Measurements from ENCODE around the gene SPG21.

Gene SPG21

DNA sequence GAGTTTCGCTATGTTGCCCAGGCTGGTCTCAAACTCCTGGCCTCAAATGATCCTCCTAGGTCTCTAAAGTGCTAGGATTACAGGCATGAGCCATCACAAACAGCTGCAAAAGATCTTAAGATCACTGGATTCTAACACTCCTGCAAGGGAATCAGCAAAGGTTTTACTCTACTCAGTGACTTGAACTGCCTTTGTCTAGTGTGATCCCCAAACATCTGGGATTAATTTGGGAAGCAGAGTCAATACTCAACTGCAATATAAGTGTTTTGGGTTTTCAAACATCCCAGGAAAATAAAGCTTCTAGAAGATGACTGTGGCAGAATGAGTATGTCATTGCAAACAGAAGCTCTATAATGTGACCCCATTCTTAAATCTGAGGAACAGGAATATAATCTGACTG is 7.2 kb downstream of the SPG21 start:
- no peak overlapping the region for H3K4me3 ChIP-seq (ENCODE audit: low read depth, low read length)
- DNase-seq (ENCODE audit: low read depth) = no peak
- in situ Hi-C loops (cut with HindIII; ENCODE audit: low sequenced_read_pairs) = no loop called here
- TF ChIP-seq, protein P1, sequence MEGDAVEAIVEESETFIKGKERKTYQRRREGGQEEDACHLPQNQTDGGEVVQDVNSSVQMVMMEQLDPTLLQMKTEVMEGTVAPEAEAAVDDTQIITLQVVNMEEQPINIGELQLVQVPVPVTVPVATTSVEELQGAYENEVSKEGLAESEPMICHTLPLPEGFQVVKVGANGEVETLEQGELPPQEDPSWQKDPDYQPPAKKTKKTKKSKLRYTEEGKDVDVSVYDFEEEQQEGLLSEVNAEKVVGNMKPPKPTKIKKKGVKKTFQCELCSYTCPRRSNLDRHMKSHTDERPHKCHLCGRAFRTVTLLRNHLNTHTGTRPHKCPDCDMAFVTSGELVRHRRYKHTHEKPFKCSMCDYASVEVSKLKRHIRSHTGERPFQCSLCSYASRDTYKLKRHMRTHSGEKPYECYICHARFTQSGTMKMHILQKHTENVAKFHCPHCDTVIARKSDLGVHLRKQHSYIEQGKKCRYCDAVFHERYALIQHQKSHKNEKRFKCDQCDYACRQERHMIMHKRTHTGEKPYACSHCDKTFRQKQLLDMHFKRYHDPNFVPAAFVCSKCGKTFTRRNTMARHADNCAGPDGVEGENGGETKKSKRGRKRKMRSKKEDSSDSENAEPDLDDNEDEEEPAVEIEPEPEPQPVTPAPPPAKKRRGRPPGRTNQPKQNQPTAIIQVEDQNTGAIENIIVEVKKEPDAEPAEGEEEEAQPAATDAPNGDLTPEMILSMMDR (IDR thresholded peaks at IDR 0.05; ENCODE audit: low read depth, low read length, missing control alignments) = no peak

DNA sequence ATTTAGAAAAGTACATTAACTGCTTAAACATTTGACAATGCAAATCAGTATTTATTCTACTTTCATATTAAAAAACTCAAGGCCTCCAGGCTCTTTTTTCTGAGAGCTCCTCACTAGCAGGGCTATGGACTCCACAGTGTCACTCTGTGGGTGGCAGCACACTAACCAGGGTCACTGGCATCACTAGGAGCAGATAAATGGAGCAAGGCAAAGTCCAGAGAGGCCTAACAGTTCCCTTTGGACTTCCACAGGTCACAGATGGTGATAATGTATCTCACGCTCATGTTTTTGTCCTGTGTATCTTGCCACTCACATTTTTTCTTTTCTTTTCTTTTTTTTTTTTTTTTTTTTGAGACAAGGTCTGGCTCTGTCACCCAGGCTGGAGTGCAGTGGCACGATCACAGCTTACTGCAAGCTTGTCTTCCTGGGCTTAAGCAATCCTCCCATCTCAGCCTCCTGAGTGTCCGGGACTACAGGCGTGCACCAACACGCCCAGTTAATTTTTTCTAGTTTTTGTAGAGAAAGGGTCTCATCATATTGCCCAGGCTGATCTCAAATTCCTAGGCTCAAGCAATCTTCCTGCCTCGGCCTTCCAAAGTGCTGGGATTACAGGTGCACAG is 7.8 kb downstream of the SPG21 start:
- TF ChIP-seq, protein P1 (IDR thresholded peaks at IDR 0.05; ENCODE audit: low read depth, low read length, missing control alignments) = no peak
- no peak for DNase-seq (ENCODE audit: low read depth)
- in situ Hi-C loops (cut with HindIII; ENCODE audit: low sequenced_read_pairs) = no loop called here
- H3K4me3 ChIP-seq (ENCODE audit: low read depth, low read length) = no peak overlapping the region

GRCh38 chr15:64979252-64979710 is 10.4 kb downstream of the SPG21 start:
- TF ChIP-seq, protein P1 (IDR thresholded peaks at IDR 0.05; ENCODE audit: low read depth, low read length, missing control alignments) = no peak
- H3K4me3 ChIP-seq (ENCODE audit: low read depth, low read length) = no peak overlapping the region
- no peak for DNase-seq (ENCODE audit: low read depth)
- in situ Hi-C loops (cut with HindIII; ENCODE audit: low sequenced_read_pairs) = no loop called here

- DNase-seq (ENCODE audit: low read depth) = no peak
These were observed 14.3 kb downstream of the SPG21 start for GRCh38 chr15:64975390-64975789.

DNA sequence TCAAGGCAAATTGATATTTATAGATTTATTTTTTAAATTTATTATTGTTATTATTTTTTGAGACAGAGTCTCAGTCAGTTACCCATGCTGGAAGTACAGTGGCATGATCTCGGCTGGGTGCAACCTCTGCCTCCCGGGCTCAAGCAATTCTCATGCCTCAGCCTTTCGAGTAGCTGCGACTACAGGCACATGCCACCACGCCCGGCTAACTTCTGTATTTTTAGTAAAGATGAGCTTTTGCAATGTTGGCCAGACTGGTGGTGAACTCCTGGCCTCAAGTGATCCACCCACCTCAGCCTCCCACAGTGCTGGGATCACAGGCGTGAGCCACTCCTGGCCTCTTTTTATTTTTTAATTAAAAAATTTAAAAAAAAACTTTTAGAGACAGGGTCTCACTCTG is 19.0 kb downstream of the SPG21 start:
- TF ChIP-seq, protein P1 (IDR thresholded peaks at IDR 0.05; ENCODE audit: low read depth, low read length, missing control alignments) = no peak
- in situ Hi-C loops (cut with HindIII; ENCODE audit: low sequenced_read_pairs) = no loop called here
- no peak for DNase-seq (ENCODE audit: low read depth)
- H3K4me3 ChIP-seq (ENCODE audit: low read depth, low read length) = no peak overlapping the region

More at GRCh38 chr15:64975390-64975789, 14.3 kb downstream of the SPG21 start:
- in situ Hi-C loops (cut with HindIII; ENCODE audit: low sequenced_read_pairs) = no loop called here
- TF ChIP-seq, protein P1 (IDR thresholded peaks at IDR 0.05; ENCODE audit: low read depth, low read length, missing control alignments) = no peak
- no peak overlapping the region for H3K4me3 ChIP-seq (ENCODE audit: low read depth, low read length)

DNA sequence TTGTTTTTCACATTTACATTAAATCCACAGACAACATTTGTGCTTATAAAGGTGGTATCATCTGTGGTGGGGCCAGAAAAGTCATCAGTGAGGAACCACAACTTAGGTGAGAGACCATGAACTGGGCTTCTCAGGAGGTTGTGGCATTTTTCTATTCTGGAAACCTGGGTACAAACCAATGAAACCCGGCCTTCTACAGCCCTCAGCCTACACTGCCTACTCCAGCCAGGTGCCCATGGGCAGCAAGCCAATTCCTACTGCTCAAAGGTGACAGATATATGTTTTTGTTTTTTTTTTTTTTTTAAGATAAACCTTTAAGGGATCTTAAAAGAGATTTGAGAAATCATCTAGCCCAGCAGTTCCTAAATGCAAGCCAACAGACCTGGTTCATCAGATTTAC is 20.3 kb downstream of the SPG21 start:
- in situ Hi-C loops (cut with HindIII; ENCODE audit: low sequenced_read_pairs) = no loop called here
- TF ChIP-seq, protein P1 (IDR thresholded peaks at IDR 0.05; ENCODE audit: low read depth, low read length, missing control alignments) = no peak
- no peak overlapping the region for H3K4me3 ChIP-seq (ENCODE audit: low read depth, low read length)
- DNase-seq (ENCODE audit: low read depth) = no peak
